ENCODE results near the gene RSPH1.

The RSPH1 gene

GRCh38 chr21:42512346-42513034 is 16.5 kb upstream of the RSPH1 start:
- DNase-seq, result no peak

GRCh38 chr21:42509244-42509643 is 13.2 kb upstream of the RSPH1 start:
- DNase-seq, result no peak

GRCh38 chr21:42508371-42508770 is 12.3 kb upstream of the RSPH1 start:
- DNase-seq, result no peak

- no peak for DNase-seq
These were observed 11.4 kb upstream of the RSPH1 start for GRCh38 chr21:42507418-42507817.

- DNase-seq, result no peak
These were observed 9.2 kb upstream of the RSPH1 start for GRCh38 chr21:42505090-42505726.

- DNase-seq, result no peak
These were observed 7.7 kb upstream of the RSPH1 start for GRCh38 chr21:42503711-42504110.

GRCh38 chr21:42500736-42501135 is 4.7 kb upstream of the RSPH1 start:
- no peak for DNase-seq

- DNase-seq, result no peak
These were observed 4.2 kb upstream of the RSPH1 start for GRCh38 chr21:42500225-42500624.

GRCh38 chr21:42499444-42500112 is 3.6 kb upstream of the RSPH1 start:
- no peak for DNase-seq

GRCh38 chr21:42498012-42498411 is 2.0 kb upstream of the RSPH1 start:
- no peak for DNase-seq

GRCh38 chr21:42496839-42497202 is 797 bp upstream of the RSPH1 start:
- DNase-seq, result no peak

GRCh38 chr21:42495765-42496119 is 282 bp downstream of the RSPH1 start:
- peak; percentile 64 for DNase-seq

GRCh38 chr21:42495027-42495426 is 997 bp downstream of the RSPH1 start:
- no peak for DNase-seq

- no peak for DNase-seq
These were observed 2.6 kb downstream of the RSPH1 start for GRCh38 chr21:42493109-42494060.

GRCh38 chr21:42492201-42492600 is 3.8 kb downstream of the RSPH1 start:
- no peak for DNase-seq

- no peak for DNase-seq
These were observed 4.7 kb downstream of the RSPH1 start for GRCh38 chr21:42491328-42491727.

GRCh38 chr21:42490720-42491119 is 5.3 kb downstream of the RSPH1 start:
- no peak for DNase-seq

GRCh38 chr21:42489991-42490390 is 6.0 kb downstream of the RSPH1 start:
- no peak for DNase-seq

GRCh38 chr21:42489006-42489563 is 6.9 kb downstream of the RSPH1 start:
- DNase-seq, result no peak

- no peak for DNase-seq
These were observed 9.5 kb downstream of the RSPH1 start for GRCh38 chr21:42486531-42486930.

- DNase-seq, result no peak
These were observed 10.0 kb downstream of the RSPH1 start for GRCh38 chr21:42486072-42486471.

- DNase-seq, result no peak
These were observed 11.1 kb downstream of the RSPH1 start for GRCh38 chr21:42484966-42485365.

GRCh38 chr21:42481169-42481568 is 14.9 kb downstream of the RSPH1 start:
- no peak for DNase-seq

Measured in DMS153 (cell line).